Measurements from ENCODE around the gene ROGDI.

The ROGDI gene

DNA sequence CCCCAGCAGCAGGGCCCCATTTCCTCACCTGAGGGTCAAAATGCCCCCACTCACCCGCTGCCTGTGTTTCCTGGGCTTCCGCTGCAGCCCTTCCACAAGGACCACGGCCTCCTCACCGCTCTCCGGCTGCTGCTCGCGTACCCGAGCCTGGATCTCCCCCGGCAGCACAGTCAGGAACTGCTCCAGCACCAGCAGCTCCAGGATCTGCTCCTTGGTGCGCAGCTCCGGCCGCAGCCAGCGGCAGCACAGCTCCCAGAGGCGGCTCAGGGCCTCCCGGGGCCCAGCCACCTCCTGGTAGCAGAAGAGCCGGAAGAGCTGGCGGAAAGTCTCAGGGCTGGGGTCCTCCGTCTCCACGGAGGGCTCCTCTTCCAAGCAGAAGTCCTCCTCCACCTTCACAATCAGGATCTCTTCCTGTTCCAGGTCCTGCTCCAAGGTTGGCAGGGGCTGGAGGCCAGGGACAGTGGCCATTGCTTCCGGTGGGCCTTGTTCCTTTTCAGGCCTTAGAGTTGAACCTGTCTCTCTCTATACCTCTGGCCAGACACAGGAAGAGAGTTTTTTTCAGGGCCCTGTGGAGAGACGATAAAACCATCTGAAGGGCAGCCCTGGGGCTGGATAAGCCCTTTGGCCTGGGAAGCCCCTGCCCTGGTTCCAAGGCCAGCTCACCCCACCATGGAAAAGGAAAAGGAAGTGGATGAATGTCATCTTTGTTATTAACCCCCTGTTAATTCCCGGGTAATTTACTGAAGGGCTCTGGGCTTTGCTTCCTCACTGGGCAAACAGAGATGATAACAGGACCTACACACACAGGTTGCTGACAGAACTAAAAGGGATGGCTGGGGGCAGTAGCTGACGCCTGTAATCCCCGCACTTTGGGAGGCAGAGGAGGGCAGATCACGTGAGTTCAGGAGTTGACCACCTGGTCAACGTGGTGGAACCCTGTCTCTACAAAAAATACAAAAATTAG lies 36.6 kb downstream of the ROGDI start:
- DNase-seq, result no peak

DNA sequence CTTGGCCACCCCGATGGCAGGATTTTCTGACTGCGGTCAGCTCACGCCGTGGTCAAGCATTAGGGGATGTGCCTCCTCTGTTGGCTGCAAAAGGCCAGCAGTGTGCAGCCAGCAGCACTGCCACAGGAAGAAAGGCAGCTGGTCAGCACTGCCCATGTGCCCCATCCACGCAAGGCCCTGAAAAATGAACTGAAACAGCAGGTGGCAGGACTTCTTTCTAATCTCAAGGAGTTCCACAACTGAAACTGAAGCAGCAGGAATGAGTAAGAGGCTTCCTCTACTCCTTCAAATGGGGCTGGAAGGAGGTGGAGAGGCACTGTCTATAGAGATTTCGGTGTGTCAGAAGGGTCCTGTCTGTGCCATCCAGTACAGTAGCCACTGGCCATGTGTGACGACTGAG lies 38.6 kb downstream of the ROGDI start:
- no peak for DNase-seq

DNA sequence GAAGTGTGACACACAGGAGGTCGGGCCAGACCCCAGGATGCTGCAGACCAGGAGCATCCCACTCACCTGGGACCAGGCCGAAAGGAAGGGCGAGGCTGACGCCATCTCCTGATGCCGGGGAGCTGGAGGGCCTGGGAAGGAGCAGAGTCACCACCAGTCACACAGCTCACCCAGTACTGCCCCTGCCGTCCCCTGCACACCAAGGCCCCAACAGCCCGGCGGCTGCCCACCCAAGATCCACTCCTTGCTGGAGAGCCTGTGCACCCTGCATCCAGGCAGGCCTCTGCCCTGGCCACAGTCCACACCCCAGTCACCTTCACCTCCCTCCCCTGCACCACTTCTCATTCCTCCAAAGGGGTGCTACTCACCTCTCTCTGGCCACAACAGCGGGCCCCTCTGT lies 40.2 kb downstream of the ROGDI start:
- no peak for DNase-seq

DNA sequence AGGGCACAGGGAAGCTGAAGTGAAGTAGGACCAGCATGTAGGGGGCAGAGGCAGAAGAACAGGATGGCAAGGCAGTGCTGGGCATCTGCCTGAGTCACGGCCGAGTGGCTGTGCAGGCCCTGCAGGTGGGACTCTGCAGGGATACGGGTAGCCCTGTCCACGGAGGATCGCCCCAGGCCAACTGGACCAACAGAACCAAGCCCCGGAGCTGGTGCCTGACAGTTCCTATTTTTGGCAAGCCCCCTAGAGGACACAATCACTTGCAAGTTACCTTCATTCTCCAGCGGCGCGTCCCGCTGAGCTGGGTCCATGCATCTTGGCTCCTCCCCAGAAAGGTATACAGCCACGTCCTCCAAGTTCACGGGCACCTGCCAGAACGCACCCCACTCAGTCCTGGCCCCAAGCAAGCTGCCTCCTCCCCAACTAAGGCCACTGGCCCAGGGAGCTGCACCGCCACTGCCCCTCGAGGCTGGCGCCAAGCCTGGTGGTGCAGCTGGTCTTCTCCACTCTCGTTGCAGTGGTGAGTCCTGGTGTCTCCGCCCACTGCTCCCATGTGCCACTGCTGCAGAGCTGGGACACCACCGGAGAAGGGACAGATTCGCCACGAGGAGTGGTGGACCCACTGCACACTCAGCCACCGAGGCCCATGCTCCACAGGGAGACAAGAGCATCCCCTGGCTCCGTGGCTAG lies 42.1 kb downstream of the ROGDI start:
- DNase-seq, result no peak

DNA sequence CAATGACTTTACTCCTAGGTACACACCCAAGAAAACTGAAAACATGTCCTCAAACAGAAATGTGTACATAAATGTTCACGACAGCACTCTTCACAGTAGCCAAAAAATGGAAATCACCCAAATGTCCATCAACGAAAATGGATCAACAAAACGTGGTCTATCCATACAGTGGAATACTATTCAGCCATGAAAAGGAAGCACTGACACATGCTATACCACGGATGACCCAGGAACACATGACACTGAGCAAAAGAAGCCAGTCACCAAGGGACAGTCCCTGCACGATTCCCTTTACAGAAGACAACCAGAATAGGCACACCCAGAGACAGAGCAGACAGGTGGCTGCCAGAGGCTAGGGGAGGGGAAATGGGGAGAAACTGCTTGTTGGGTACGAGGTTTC lies 46.7 kb downstream of the ROGDI start:
- no peak for DNase-seq

DNA sequence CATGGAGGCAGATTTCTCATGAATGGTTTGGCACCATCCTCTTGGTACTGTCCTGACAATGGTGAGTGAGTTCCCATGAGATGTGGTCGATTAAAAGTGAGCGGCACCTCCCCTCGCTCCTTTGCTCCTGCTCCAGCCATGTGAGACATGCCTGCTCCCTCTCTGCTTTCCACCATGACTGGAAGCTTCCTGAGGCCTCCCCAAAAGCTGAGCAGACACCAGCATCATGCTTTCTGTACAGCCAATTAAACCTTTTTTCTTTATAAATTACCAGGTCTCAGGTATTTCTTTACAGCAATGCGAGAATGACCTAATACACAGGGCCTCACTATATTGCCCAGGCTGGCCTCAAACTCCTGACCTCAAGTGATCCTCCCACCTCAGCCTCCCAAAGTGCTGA lies 47.6 kb downstream of the ROGDI start:
- no peak for DNase-seq

DNA sequence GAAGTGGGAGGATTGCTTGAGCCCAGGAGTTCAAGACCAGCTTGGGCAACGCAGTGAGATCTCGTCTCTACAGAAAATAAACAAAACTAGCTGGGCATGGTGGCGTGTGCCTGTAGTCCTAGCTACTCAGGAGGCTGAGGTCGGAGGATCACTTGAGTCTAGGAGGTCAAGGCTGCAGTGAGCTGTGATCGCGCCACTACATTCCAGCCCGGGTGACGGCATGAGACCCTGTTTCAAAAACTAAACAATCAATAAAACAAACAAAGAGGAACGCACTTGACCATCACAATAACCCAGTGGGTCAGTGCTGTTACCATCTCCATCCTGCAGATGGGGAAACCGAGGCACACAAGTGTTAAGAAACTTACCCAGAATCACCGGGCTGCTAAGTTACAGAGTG lies 49.2 kb downstream of the ROGDI start:
- no peak for DNase-seq

DNA sequence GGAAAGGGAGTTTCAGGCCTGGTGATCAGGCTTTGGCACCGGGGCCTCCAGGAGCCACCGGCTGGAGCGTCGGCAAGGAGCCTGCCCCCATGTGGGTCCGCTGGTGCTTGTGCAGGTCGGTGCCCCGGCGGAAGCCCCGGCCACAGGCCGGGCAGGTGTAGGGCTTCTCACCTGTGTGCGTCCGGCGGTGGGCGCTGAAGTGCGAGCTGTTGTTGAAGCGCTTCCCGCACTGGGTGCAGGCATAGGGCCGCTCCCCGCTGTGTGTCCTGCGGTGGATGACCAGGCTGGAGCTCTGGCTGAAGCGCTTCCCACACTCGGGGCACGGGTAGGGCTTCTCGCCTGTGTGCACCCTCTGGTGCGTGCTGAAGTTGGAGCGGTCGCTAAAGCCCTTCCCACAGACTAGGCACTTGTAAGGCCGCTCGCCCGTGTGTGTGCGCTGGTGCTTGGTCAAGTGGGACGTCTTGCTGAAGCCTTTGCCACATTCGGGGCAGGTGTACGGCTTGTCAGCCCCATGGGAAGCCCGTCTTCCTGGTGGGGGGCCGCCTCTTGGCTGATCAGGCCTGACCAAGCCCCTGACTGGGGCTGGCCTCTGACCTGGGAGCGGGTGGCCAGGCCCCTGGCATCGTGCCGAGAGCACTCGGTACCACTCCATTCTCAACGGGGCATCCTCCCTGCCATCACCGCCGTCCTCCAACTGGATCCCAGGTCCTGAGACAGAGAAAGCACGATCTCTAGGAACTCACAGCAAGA lies 49.9 kb downstream of the ROGDI start:
- DNase-seq, result no peak

DNA sequence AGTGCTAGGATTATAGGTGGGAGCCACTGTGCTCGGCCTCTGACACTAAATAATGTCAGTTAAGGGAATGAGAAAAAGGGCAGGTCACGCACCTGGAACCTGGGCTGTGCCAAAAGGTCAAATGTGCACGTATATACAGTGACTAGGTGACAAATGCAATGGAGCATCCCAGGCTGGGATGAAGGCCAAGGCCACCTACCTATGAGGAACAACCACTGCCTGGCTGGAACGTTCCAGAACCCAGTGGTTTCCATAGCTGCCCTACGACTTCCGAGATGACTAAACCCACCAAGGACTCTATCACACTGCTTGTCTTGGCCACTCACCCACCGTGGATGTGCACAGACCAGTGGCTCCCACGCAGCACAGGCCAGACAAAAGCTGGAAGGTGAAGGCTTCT lies 51.5 kb downstream of the ROGDI start:
- DNase-seq, result no peak

DNA sequence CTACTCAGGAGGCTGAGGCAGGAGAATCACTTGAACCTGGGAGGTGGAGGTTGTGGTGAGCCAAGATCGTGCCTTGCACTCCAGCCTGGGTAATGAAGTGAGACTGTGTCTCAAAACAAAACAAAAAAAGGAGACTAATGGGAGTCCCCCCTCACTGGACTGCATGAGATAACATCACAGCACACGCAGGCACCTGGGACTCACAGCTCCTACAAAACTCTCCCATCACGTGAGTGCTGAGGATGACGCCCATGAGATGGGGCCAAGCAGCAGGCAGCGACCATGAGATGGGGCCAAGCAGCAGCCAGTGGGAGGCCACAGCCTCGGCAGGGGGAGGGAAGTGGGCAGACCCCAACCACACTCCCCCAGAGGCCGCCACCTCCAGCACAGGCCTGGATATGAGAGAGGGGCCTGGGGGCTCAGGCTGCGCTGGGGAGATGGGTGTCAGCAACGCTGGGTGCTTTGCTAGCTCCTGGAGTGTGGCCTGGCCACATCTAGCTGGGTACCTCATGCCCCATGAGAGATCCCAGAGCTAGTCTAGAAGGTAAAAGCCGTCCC lies 52.7 kb downstream of the ROGDI start:
- DNase-seq, result no peak

DNA sequence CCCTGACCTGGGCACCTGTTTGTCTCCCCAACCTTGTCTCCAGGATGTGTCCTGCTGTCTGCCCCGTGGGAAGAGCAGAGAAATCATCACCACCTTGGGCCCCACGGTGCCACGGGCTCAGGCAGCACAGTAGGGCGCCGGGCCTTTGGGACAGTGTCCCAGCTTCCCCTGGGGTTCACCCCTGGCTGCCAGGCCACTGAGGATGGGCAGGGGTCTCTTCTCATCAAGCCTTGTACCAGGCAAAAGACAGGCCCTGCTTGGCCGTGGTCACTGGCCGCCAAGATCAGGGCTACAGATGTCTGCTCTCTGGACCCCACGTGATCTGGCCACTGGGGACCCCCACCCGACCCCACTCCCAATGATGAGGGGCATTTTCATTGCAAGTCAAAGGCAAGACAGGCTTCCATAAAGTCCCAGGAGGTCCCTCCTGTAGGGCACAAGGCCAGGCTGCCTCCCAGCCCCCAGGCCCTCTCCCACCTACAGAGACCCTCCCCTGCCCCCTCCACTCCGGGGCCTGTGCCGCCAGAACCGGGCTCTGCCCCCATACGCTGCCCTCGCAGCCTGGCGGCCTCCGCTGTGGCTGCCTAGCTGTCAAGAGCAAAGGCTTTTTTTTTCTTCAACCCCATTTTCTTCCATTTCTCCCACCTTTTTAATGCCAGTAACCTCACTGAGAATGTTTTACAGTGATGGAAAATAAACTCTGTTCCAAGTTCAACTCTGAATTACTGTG lies 53.6 kb downstream of the ROGDI start:
- no peak for DNase-seq

DNA sequence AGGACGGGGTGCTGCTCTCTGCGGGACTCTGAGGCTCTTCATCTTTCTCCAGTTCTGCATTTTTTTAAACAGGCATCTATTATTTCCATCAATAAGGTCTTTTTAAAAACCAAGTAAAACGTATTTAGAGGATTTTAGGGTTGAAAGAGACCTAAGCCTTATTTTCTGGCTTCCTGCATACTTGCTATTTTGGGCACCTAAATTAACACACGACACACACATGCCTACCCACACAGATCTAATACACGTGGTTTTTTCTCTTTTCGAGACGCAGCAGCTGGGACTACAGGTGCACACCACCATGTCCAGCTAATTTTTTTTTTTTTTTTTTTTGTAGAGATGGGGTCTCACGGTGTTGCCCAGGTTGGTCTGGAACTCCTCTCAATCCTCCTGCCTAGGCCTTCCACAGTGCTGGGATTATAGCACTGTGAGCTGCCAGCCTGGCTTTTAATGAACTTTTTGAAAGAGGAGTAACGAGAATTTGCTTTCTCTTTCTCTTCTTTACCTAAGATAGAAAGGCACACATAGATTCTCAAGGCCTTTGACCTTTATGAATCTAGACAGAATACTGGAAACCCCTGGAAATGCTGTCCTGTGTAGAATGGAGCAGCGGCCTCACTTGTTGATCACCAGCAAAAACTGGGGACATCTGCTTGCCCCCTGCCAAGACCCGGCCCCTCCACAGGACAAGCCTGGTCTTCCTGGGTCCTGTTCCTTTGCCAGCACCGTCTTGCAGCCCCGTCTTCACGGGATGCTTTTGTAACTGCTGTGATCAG lies 54.3 kb downstream of the ROGDI start:
- no peak for DNase-seq

DNA sequence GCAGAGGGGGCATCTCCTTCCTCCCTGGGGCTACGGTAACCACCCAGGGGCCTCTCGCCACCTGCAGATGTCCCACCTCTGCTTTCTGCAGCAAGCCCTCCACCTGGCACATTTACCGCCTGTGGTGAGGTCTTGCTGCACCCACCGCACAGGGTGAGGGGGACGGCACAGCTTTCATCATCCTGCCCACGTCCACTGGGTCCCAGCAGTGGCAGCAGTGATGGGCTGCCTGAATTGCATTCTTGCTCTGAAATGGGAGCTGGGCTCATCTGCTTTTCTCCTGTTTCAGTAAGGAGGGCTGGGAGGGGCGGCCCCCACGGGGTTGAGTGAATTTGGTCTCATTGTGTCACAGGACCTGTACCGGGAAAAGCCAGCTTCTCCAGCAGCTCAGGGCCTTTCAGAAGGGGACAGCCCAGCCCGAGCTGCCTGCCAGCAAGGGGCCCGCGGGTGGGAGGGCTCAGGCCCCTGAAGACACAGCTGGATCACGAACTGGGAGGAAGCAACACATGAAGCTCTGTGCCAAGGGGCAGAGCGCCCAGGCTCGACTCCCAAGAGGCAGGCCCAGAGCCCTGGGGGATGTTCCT lies 55.4 kb downstream of the ROGDI start:
- DNase-seq, result no peak

Measured in activated T-cell treated with anti-CD3 and anti-CD28 coated beads, Interleukin-2, amount 50 U/mL, for 1 hour (primary cell).